Liver (tissue), 9 donors: ENCODE measurements around the gene P3H2. TPM values are rescaled to one million over a fixed set of nuclear protein-coding genes. Genes with fewer than 3 reads are reported as not detected.

Source experiments
- DNase-seq: peaks from one replicate; pipeline ENCODE4 v3.0.0-alpha.2; 2017; ENCODE audit warnings: low spot score
- H3K27ac ChIP-seq, 2 donors: one replicate each; pipeline ENCODE4 v1.7.0; 2013; ENCODE audit warnings: inconsistent platforms in 2 of 2, low read length in 2 of 2, control low read depth in 1 of 2, low read depth in 1 of 2, mild to moderate bottlenecking in 1 of 2
- H3K27me3 ChIP-seq, 4 donors: one replicate each; pipeline versions ENCODE4 v1.6.1 to v1.7.0; 2013; ENCODE audit warnings: low read length in 3 of 4, inconsistent platforms in 1 of 4, mild to moderate bottlenecking in 1 of 4, moderate library complexity in 1 of 4; ENCODE audit not compliant: control insufficient read depth in 4 of 4, insufficient read depth in 4 of 4
- H3K36me3 ChIP-seq, 4 donors: one replicate each; pipeline versions ENCODE4 v1.6.1 to v1.7.0; 2013; ENCODE audit warnings: low read length in 3 of 4, mild to moderate bottlenecking in 3 of 4, low read depth in 1 of 4, moderate library complexity in 1 of 4; ENCODE audit not compliant: control insufficient read depth in 4 of 4, insufficient read depth in 3 of 4
- H3K4me1 ChIP-seq, 4 donors: one replicate each; pipeline versions ENCODE4 v1.6.1 to v1.7.0; 2013; ENCODE audit warnings: low read length in 3 of 4, mild to moderate bottlenecking in 3 of 4, moderate library complexity in 1 of 4; ENCODE audit not compliant: control insufficient read depth in 4 of 4, insufficient read depth in 4 of 4
- H3K4me3 ChIP-seq, 3 donors: one replicate each; pipeline versions ENCODE4 v1.6.1 to v1.7.0; 2013; ENCODE audit warnings: low read length in 3 of 3, control low read depth in 1 of 3, low read depth in 1 of 3, mild to moderate bottlenecking in 1 of 3
- H3K9ac ChIP-seq, 2 donors: one replicate each; pipeline ENCODE4 v1.7.0; 2013; ENCODE audit warnings: low read length in 2 of 2, mild to moderate bottlenecking in 2 of 2, moderate library complexity in 2 of 2, control low read depth in 1 of 2, low read depth in 1 of 2
- H3K9me3 ChIP-seq, 4 donors: one replicate each; pipeline versions ENCODE4 v1.6.1 to v1.7.0; 2013; ENCODE audit warnings: low read length in 3 of 4; ENCODE audit not compliant: control insufficient read depth in 4 of 4
- ATF3 ChIP-seq: IDR thresholded peaks from 2 replicates; pipeline ENCODE4 v1.6.1; 2016; ENCODE audit warnings: antibody characterized with exemption
- EGR1 ChIP-seq, 2 donors: IDR thresholded peaks; 2 replicates each; pipeline ENCODE4 v1.6.1; 2016 to 2018; ENCODE audit warnings: antibody characterized with exemption in 2 of 2, low read depth in 2 of 2
- FOXA1 ChIP-seq: IDR thresholded peaks from 2 replicates; pipeline ENCODE4 v1.6.1; 2016; ENCODE audit warnings: antibody characterized with exemption
- FOXA2 ChIP-seq: IDR thresholded peaks from 2 replicates; pipeline ENCODE4 v1.6.1; 2016; ENCODE audit warnings: antibody characterized with exemption
- GABPA ChIP-seq, 2 donors: IDR thresholded peaks in 1 of 2; conservative IDR thresholded peaks in 1 of 2; 2 replicates each; pipeline ENCODE4 v1.6.1; 2016; ENCODE audit warnings: antibody characterized with exemption in 2 of 2, mild to moderate bottlenecking in 1 of 2, moderate library complexity in 1 of 2
- HNF4A ChIP-seq, 2 donors: conservative IDR thresholded peaks; 2 replicates each; pipeline ENCODE4 v1.6.1; 2016; ENCODE audit warnings: antibody characterized with exemption in 2 of 2, mild to moderate bottlenecking in 2 of 2
- HNF4G ChIP-seq: IDR thresholded peaks from 2 replicates; pipeline ENCODE4 v1.6.1; 2016; ENCODE audit warnings: antibody characterized with exemption
- JUND ChIP-seq, 2 donors: IDR thresholded peaks; 2 replicates each; pipeline ENCODE4 v1.6.1; 2016; ENCODE audit warnings: antibody characterized with exemption in 2 of 2
- MAX ChIP-seq: IDR thresholded peaks from 2 replicates; pipeline ENCODE4 v1.6.1; 2016; ENCODE audit warnings: antibody characterized with exemption
- NR2F2 ChIP-seq: IDR thresholded peaks from 2 replicates; pipeline ENCODE4 v1.6.1; 2016; ENCODE audit warnings: antibody characterized with exemption
- RAD21 ChIP-seq, 2 donors: IDR thresholded peaks; 2 replicates each; pipeline ENCODE4 v1.6.1; 2016; ENCODE audit warnings: antibody characterized with exemption in 2 of 2, mild to moderate bottlenecking in 2 of 2
- REST ChIP-seq: IDR thresholded peaks from 2 replicates; pipeline ENCODE4 v1.6.1; 2016; ENCODE audit warnings: antibody characterized with exemption, mild to moderate bottlenecking
- RXRA ChIP-seq, 2 donors: IDR thresholded peaks; 2 replicates each; pipeline ENCODE4 v1.6.1; 2017 to 2018; ENCODE audit warnings: antibody characterized with exemption in 2 of 2, mild to moderate bottlenecking in 1 of 2
- SP1 ChIP-seq: IDR thresholded peaks from 2 replicates; pipeline ENCODE4 v1.6.1; 2018; ENCODE audit warnings: antibody characterized with exemption, mild to moderate bottlenecking
- TAF1 ChIP-seq: conservative IDR thresholded peaks from 2 replicates; pipeline ENCODE4 v1.6.1; 2016; ENCODE audit warnings: antibody characterized with exemption, mild to moderate bottlenecking
- YY1 ChIP-seq: IDR thresholded peaks from 2 replicates; pipeline ENCODE4 v1.6.1; 2016; ENCODE audit warnings: antibody characterized with exemption, mild to moderate bottlenecking
- ZBTB33 ChIP-seq: IDR thresholded peaks from 2 replicates; pipeline ENCODE4 v1.6.1; 2016; ENCODE audit warnings: antibody characterized with exemption
- WGBS: extraction: QIAGEN DNeasy Blood & Tissue Kit; methylation state at CpG from one replicate; pipeline ENCODE4 v1.1.7; 2013; 5-methylcytosine and 5-hydroxymethylcytosine counted together
- polyA plus RNA-seq, 2 donors: library from polyadenylated mRNA; stranded (reverse) in 1 of 2; unstranded in 1 of 2; fragments of 200-250 nt in 1 of 2; fragments of >200 nt in 1 of 2; fragmentation: Nextera tagmentation in 1 of 2; extraction: Ambion mirVana in 1 of 2; gene quantifications; one replicate each; pipeline versions ENCODE4 v1.2.1 to v1.2.3, GENCODE V29; 2013 to 2015
- total RNA-seq, 2 donors: library from RNA; depleted of rRNA; stranded (reverse); fragments of >200 nt; gene quantifications; one replicate each; pipeline ENCODE4 v1.2.3, GENCODE V29; 2014
- TF ChIP-seq, protein P1 (sequence below): fragments of 150-350 bp; IDR thresholded peaks from 2 replicates; pipeline ENCODE4 v1.5.1; 2017; ENCODE audit warnings: improper control_type of control experiment, low read depth, low read length; ENCODE audit not compliant: missing input control
- donor health status: healthy.
- donor health status: healthy.
- donor health status: healthy.
- donor health status: healthy.
- donor health status: healthy.

Gene P3H2
- total and polyA plus RNA-seq, 4 donors, result 1.9 to 6.9 (median 4.1) TPM

- peaks cover 0 to 11% (median 4%) of the 10 kb centered on the region in 4 donors for H3K4me1 ChIP-seq
- H3K36me3 ChIP-seq, result no peaks in the 10 kb centered on the region
- DNase-seq, result no peak
- H3K4me3 ChIP-seq, result no peak overlapping the region
- TF ChIP-seq NR2F2 (no peak), HNF4A (conservative IDR thresholded peaks at IDR 0.05) (peak; percentile 13 to 53)
- WGBS, result 61% methylated on average over 5 of the region's 5 CpGs
- H3K27me3 ChIP-seq, result no peaks in the 10 kb centered on the region
- H3K9me3 ChIP-seq, result no peaks in the 10 kb centered on the region
- no peak overlapping the region for H3K27ac ChIP-seq
- H3K9ac ChIP-seq, result no peak overlapping the region
These were observed 143.5 kb downstream of the P3H2 start for GRCh38 chr3:189977174-189977573.

- H3K27ac ChIP-seq, result no peak overlapping the region
- DNase-seq, result no peak
- TF ChIP-seq FOXA1 (no peak), MAX (no peak), ATF3 (no peak), RAD21 (IDR thresholded peaks at IDR 0.05) (no peak), TAF1 (no peak), HNF4A (conservative IDR thresholded peaks at IDR 0.05) (no peak), REST (no peak), FOXA2 (no peak), NR2F2 (no peak), ZBTB33 (no peak), YY1 (no peak), JUND (IDR thresholded peaks at IDR 0.05) (no peak), HNF4G (no peak), RXRA (IDR thresholded peaks at IDR 0.05) (no peak), SP1 (no peak), GABPA (IDR thresholded peaks at IDR 0.05 in 1 of 2, conservative IDR thresholded peaks at IDR 0.05 in 1 of 2) (no peak), EGR1 (IDR thresholded peaks at IDR 0.05; ENCODE audit: low read depth in 2 of 2) (no peak)
- TF ChIP-seq, protein P1, sequence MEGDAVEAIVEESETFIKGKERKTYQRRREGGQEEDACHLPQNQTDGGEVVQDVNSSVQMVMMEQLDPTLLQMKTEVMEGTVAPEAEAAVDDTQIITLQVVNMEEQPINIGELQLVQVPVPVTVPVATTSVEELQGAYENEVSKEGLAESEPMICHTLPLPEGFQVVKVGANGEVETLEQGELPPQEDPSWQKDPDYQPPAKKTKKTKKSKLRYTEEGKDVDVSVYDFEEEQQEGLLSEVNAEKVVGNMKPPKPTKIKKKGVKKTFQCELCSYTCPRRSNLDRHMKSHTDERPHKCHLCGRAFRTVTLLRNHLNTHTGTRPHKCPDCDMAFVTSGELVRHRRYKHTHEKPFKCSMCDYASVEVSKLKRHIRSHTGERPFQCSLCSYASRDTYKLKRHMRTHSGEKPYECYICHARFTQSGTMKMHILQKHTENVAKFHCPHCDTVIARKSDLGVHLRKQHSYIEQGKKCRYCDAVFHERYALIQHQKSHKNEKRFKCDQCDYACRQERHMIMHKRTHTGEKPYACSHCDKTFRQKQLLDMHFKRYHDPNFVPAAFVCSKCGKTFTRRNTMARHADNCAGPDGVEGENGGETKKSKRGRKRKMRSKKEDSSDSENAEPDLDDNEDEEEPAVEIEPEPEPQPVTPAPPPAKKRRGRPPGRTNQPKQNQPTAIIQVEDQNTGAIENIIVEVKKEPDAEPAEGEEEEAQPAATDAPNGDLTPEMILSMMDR, result no peak
- H3K4me3 ChIP-seq, result no peak overlapping the region
- no peak overlapping the region for H3K9ac ChIP-seq
- no peaks in the 10 kb centered on the region for H3K9me3 ChIP-seq
- no peaks in the 10 kb centered on the region for H3K27me3 ChIP-seq
- no peaks in the 10 kb centered on the region for H3K36me3 ChIP-seq
- no peaks in the 10 kb centered on the region for H3K4me1 ChIP-seq
- WGBS, result 71% methylated on average over 4 of the region's 4 CpGs
These were observed 145.2 kb downstream of the P3H2 start for GRCh38 chr3:189975391-189975990.
